EH (cell line): ENCODE measurements around the gene RBM5.
A peak's percentile ranks its signal among the peaks of the same experiment; 100 is the strongest.
"Not testable (repeated sequence)": the region's sequence is repeated elsewhere in the genome, so short reads cannot be mapped to it uniquely, and the experiment has no call there.

Experiments
- DNase-seq: peaks from one replicate; pipeline ENCODE4 v3.0.0-alpha.2; 2015; ENCODE audit warnings: low read depth

Gene RBM5

GRCh38 chr3:50088725-50089608 is at the start of gene RBM5:
RBM5 (plus strand) TSS chr3:50088919; CDS start chr3:50090435, 1,516 bp downstream.
- peak; percentile 94 for DNase-seq

- no peak for DNase-seq
Observed at GRCh38 chr3:50044976-50045375, 43.7 kb upstream of the RBM5 start.

- no peak for DNase-seq
Observed at GRCh38 chr3:50047426-50047825, 41.3 kb upstream of the RBM5 start.

GRCh38 chr3:50050361-50050760 is 38.4 kb upstream of the RBM5 start:
- peak; percentile 80 for DNase-seq

GRCh38 chr3:50057756-50058155 is 31.0 kb upstream of the RBM5 start:
- no peak for DNase-seq

GRCh38 chr3:50068134-50068533 is 20.6 kb upstream of the RBM5 start:
- DNase-seq, result peak; percentile 90

- no peak for DNase-seq
Observed at GRCh38 chr3:50078091-50078490, 10.6 kb upstream of the RBM5 start.

GRCh38 chr3:50078622-50079021 is 10.1 kb upstream of the RBM5 start:
- no peak for DNase-seq

- DNase-seq, result not testable (repeated sequence)
Observed at GRCh38 chr3:50084951-50085350, 3.8 kb upstream of the RBM5 start.

- peak; percentile 43 for DNase-seq
Observed at GRCh38 chr3:50089609-50089945, 858 bp downstream of the RBM5 start.

GRCh38 chr3:50090984-50091383 is 2.3 kb downstream of the RBM5 start:
- DNase-seq, result no peak

- DNase-seq, result peak; percentile 47
Observed at GRCh38 chr3:50095352-50095998, 6.8 kb downstream of the RBM5 start.

- no peak for DNase-seq
Observed at GRCh38 chr3:50100386-50100785, 11.7 kb downstream of the RBM5 start.

GRCh38 chr3:50100956-50101845 is 12.5 kb downstream of the RBM5 start:
- DNase-seq, result peak; percentile 48

GRCh38 chr3:50102558-50102957 is 13.8 kb downstream of the RBM5 start:
- DNase-seq, result no peak

GRCh38 chr3:50111757-50112156 is 23.0 kb downstream of the RBM5 start:
- no peak for DNase-seq

- DNase-seq, result no peak
Observed at GRCh38 chr3:50112462-50112861, 23.7 kb downstream of the RBM5 start.

- DNase-seq, result no peak
Observed at GRCh38 chr3:50117120-50117519, 28.4 kb downstream of the RBM5 start.

GRCh38 chr3:50118237-50118636 is 29.5 kb downstream of the RBM5 start:
- DNase-seq, result no peak

- DNase-seq, result no peak
Observed at GRCh38 chr3:50119786-50120185, 31.1 kb downstream of the RBM5 start.

GRCh38 chr3:50120364-50121071 is 31.8 kb downstream of the RBM5 start:
- DNase-seq, result no peak
